Hepatocyte (in vitro differentiated cells): ENCODE data around the gene PLPP1.

ENCODE experiments used
- CTCF ChIP-seq: fragments of 200-600 bp; sonication (generic); IDR thresholded peaks from 2 replicates; pipeline ENCODE4 v1.5.1; 2016; ENCODE audit warnings: antibody characterized with exemption, mild to moderate bottlenecking; ENCODE audit not compliant: poor library complexity
- EZH2 ChIP-seq: fragments of 200-600 bp; sonication (generic); IDR thresholded peaks from 2 replicates; pipeline ENCODE4 v1.6.1; 2016; ENCODE audit warnings: antibody characterized with exemption, mild to moderate bottlenecking, borderline replicate concordance
- EZH2phosphoT487 ChIP-seq: fragments of 200-600 bp; sonication (generic); IDR thresholded peaks from one replicate; pipeline ENCODE4 v1.6.1; 2018; ENCODE audit warnings: antibody characterized with exemption, mild to moderate bottlenecking, low read depth, moderate library complexity; ENCODE audit not compliant: unreplicated experiment, severe bottlenecking

- TF ChIP-seq CTCF (no peak), EZH2phosphoT487 (no peak), EZH2 (no peak)
These were observed 84.6 kb downstream of the PLPP1 start for GRCh38 chr5:55450050-55450765.
